HUES48 (cell line): Measurements from ENCODE around the gene TMEM18.

Experiments
- H3K27ac ChIP-seq: one replicate; pipeline ENCODE4 v1.7.0; 2013; ENCODE audit warnings: low read depth, low read length, inconsistent platforms
- H3K27me3 ChIP-seq: 2 replicates; pipeline ENCODE4 v1.6.1; 2013; ENCODE audit warnings: mild to moderate bottlenecking, low read length; ENCODE audit not compliant: control insufficient read depth, insufficient read depth
- H3K36me3 ChIP-seq: 2 replicates; pipeline ENCODE4 v1.6.1; 2013; ENCODE audit warnings: low read length; ENCODE audit not compliant: control insufficient read depth, insufficient read depth
- H3K4me1 ChIP-seq: 2 replicates; pipeline ENCODE4 v1.6.1; 2013; ENCODE audit warnings: mild to moderate bottlenecking, low read length; ENCODE audit not compliant: control insufficient read depth, insufficient read depth
- H3K4me3 ChIP-seq: 2 replicates; pipeline ENCODE4 v1.5.1; 2013; ENCODE audit warnings: mild to moderate bottlenecking, low read depth, low read length
- H3K9ac ChIP-seq: 2 replicates; pipeline ENCODE4 v1.6.1; 2013; ENCODE audit warnings: mild to moderate bottlenecking, low read depth, low read length, moderate library complexity
- H3K9me3 ChIP-seq: 2 replicates; pipeline ENCODE4 v1.6.1; 2013; ENCODE audit warnings: low read length; ENCODE audit not compliant: control insufficient read depth, insufficient read depth

Gene TMEM18

DNA sequence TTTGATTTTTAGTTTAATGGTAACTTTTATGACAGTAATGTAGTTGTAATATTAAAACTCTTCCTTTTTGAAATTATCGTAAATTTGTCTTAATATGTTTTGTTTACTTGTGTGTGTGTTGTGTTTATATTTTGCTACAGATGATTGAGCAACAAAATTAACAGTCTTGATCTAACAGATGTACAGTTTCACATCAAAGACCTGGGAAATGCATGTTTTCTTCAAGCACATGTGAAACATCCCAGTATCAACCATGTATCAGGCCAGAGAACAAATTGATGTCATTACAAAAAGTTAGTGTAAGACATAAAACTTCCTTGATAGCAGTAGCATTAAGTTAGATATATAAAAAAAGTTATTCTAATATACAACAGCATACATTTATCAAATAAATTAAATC is 45.5 kb downstream of the TMEM18 start:
- Histone ChIP-seq H3K36me3 (no peaks in the 10 kb centered on the region), H3K4me3 (no peak overlapping the region), H3K27me3 (peaks cover 8% of the 10 kb centered on the region), H3K4me1 (peaks cover 6% of the 10 kb centered on the region; the same call in 1 of the 2 replicates), H3K27ac (no peak overlapping the region), H3K9ac (no peak overlapping the region), H3K9me3 (no peaks in the 10 kb centered on the region)

DNA sequence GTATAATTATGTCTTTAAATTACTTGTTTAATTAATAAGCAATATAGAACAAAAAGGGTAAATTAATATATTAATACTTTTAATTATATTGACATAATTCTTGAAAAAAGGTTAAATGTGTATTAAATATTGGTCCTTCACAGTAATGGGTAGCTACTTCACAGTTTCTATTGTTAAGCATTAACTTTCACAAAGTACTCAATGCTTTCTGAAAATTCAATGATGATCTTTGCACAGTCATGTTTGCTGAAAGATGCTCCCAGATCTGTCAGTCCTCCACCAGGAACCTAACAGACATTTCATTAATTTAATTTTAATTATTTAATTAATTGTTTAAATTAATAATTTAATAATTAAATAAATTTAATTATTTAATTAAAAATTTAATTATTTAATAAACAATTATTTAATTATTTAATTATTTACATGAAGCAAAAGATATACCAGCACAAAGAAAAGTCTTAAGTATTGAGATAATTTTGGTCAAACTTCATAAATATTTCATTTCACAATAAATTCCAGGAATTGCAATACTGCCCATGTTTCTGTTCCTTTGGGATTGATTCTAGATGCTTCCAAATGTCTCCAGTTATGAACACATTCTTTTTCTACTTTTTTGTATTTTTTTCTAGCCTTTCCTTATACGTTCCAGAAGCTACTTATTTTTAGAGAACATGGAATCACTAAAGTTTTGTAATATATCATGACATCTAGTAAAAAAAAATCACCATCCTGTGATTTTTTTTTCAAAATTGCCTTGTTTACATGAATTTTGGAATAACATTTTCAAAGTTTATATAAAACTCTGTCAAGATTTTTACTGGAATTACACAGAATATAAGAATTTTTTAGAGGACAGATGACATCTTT is 46.5 kb downstream of the TMEM18 start:
- H3K9ac ChIP-seq: no peak overlapping the region
- peaks cover 6% of the 10 kb centered on the region; the same call in 1 of the 2 replicates for H3K4me1 ChIP-seq
- H3K4me3 ChIP-seq: no peak overlapping the region

DNA sequence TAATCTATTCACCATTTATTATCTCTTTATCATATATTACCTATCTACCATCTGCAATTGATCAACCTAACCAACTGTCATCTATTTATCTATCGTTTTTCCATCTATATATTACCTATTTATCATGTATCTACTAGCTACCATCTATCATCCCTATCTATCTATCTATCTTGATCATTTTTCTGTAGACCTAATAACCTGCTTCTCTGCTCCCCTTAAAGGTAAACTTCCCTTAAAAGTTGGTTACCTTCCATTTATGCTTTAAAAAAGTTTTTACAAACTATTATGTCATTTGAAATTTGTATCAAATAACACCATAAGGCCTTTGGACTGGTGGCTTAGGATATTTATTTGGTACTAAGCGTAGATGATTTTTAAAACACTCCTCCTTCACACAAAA is 47.2 kb downstream of the TMEM18 start:
- no peak overlapping the region for H3K4me3 ChIP-seq
- no peaks in the 10 kb centered on the region for H3K9me3 ChIP-seq
- H3K27ac ChIP-seq: no peak overlapping the region
- no peaks in the 10 kb centered on the region; the same call in 1 of the 2 replicates for H3K27me3 ChIP-seq
- H3K36me3 ChIP-seq: no peaks in the 10 kb centered on the region
- peaks cover 6% of the 10 kb centered on the region; the same call in 1 of the 2 replicates for H3K4me1 ChIP-seq
- no peak overlapping the region for H3K9ac ChIP-seq

More for the DNA sequence above, 46.5 kb downstream of the TMEM18 start:
- no peak overlapping the region for H3K27ac ChIP-seq
- no peaks in the 10 kb centered on the region; the same call in 1 of the 2 replicates for H3K27me3 ChIP-seq
- no peaks in the 10 kb centered on the region for H3K36me3 ChIP-seq
- H3K9me3 ChIP-seq: no peaks in the 10 kb centered on the region

DNA sequence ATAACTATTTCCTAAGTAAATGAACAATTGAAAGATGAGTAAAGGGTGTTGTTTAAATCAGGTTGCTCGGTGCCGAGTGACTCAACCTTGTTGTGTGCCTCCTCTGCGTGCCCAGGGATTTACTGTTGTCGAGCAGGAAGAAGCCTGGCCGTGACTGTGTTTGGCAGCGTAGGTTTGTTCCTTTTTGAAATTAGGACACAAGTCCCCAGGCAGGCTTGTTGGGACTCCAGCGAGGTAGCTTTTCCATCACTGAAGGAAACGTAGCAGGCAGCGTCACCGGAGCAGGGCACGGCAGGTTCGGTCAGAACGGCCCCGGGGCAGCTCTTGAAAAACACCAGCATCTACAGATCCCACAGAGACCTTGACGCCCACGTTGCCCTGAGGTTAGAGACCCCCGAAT is 48.6 kb downstream of the TMEM18 start:
- Histone ChIP-seq H3K9me3 (no peaks in the 10 kb centered on the region), H3K4me1 (peaks cover 6% of the 10 kb centered on the region; the same call in 1 of the 2 replicates), H3K4me3 (no peak overlapping the region), H3K27ac (no peak overlapping the region), H3K36me3 (no peaks in the 10 kb centered on the region), H3K27me3 (no peaks in the 10 kb centered on the region), H3K9ac (no peak overlapping the region)

DNA sequence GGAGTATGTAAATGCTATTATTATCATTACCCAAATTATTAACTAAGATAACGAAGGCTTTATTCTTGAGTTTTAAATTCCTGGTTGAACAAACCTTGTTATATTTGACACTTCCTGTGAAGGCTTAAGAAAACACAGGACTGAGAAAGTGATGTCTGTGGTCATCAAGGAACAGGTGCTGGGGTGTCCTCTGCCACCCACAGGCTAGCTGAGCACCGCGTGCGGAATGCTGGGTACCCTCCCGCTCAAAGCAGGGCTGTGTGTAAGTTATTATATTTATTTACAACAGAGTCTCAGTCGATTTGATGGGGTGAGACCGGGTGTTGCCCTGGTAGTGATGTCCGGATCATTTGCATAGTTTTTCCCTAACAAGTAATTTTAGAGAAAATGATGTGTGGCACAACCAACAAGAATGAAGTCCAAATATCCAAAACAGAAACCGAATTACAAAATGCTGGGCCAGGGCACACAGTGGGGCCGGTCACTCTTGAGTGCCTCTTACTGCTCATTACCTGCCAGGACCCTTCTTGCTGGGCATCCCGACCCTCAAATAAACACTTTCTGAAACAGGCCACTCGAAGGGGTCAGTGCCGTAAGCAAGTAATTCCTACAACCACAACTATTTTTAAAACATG is 49.2 kb downstream of the TMEM18 start:
- no peak overlapping the region for H3K27ac ChIP-seq
- no peak overlapping the region for H3K9ac ChIP-seq
- H3K9me3 ChIP-seq: no peaks in the 10 kb centered on the region
- no peaks in the 10 kb centered on the region for H3K36me3 ChIP-seq
- peaks cover 6% of the 10 kb centered on the region; the same call in 1 of the 2 replicates for H3K4me1 ChIP-seq
- H3K27me3 ChIP-seq: no peaks in the 10 kb centered on the region
- H3K4me3 ChIP-seq: no peak overlapping the region

DNA sequence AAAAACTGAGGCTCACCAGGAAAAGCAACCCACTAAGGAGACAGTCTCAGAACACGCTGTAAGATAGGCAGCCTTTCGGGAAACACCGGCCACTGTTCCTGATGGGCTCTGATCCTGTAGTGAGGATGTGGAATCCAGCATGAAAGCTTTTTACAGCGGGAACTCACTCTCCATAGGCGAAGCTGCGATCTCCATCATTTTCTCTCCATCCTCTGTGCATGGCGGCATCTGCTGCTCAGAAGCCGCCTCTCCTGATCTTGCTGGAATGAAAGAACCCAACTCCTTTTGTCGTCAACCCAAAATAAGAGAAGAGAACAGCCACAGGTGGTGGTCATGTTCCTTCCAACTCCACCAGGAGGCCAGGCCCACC is 49.9 kb downstream of the TMEM18 start:
- no peaks in the 10 kb centered on the region for H3K36me3 ChIP-seq
- no peaks in the 10 kb centered on the region for H3K27me3 ChIP-seq
- H3K9me3 ChIP-seq: no peaks in the 10 kb centered on the region

DNA sequence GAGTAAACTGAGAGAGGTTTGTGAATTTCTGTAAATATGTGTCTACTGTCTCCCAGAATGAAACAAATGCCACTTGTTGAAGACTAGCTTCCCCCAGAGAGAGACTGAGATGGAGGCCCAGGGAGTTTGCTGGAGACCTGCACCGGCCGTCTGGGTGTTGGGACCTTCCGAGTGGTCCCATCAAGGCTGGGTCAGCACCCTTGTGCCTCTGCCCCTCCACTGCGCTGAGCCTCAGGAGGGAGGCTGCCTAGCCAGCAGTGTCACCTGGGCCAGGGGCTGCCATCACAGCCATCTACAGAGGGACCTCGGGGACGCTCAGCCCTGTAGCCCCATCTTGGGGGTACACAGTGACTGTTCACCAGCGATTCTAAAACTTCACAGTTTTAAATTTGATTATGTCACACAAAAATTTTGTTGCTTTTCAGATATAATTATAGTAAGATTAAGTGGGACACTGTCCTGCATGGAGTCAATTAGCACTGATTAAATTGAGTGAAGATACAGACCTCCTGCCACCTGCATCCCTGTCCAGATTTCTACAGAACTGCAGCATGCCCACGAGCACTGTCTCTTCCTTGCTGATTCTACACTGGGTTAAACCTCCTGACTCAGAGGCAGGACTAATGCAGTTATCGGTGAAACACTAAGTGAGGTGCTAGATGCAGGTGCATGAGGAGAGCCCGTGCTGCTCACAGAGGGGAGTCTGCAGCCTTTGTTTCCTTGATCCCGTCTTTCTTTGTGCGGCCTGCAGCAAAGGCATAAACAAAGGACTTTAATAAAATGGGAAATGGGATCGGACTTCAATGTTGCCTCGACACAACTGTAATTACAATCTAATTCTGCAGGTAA is 50.5 kb downstream of the TMEM18 start:
- H3K9me3 ChIP-seq: no peaks in the 10 kb centered on the region
- no peaks in the 10 kb centered on the region for H3K36me3 ChIP-seq
- no peak overlapping the region for H3K9ac ChIP-seq

More for the DNA sequence above, 49.9 kb downstream of the TMEM18 start:
- Histone ChIP-seq H3K4me3 (no peak overlapping the region), H3K9ac (no peak overlapping the region), H3K27ac (no peak overlapping the region), H3K4me1 (peaks cover 6% of the 10 kb centered on the region; the same call in 1 of the 2 replicates)

DNA sequence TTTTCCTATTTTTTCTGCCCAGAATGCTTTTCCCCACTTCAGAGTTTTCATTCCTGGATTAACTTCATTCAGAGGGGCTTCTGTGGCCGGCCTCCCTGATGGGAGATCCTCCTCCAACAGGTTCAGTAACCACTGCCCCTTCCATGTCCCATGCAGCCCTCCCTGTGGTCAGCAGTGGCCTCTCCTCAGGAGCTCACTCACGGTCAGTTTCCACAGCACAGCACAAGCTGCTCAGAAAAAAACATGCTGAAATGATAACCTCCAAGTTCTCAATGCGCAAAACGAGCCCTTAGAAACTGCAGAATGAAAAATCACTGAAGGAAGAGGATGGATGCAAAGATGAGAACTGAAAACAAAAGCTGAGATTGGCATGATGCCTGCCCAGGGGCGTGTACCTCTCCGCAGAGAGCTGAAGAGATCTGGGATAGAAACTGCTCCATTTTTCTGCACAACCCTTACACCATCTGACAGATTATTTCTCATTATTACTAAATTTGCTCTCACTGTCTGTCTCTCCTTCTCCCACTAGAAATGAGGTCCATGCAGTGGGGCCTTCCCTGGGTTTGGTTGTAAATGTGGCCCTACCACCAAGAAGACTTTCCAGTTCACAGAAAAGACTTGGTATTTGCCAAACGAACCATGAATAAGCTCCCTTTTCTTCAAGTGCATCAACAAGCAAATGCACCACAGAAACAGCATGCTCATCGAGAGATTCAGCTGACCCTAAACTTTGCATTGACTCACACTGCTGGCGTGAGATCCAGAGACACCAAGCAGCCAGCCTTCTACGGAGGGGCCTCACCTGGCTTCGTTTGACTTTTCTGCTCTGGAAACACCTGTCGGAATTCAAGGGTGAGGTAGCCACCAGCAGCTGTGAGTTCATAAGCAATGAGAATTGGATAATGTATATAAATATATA is 51.5 kb downstream of the TMEM18 start:
- H3K9ac ChIP-seq: no peak overlapping the region
- H3K27me3 ChIP-seq: no peaks in the 10 kb centered on the region
- H3K4me1 ChIP-seq: peaks cover 6% of the 10 kb centered on the region; the same call in 1 of the 2 replicates
- no peak overlapping the region for H3K4me3 ChIP-seq
- H3K9me3 ChIP-seq: no peaks in the 10 kb centered on the region
- no peak overlapping the region for H3K27ac ChIP-seq
- no peaks in the 10 kb centered on the region for H3K36me3 ChIP-seq

More for the DNA sequence above, 50.5 kb downstream of the TMEM18 start:
- Histone ChIP-seq H3K4me3 (no peak overlapping the region), H3K27ac (no peak overlapping the region), H3K4me1 (peaks cover 6% of the 10 kb centered on the region; the same call in 1 of the 2 replicates), H3K27me3 (no peaks in the 10 kb centered on the region)

DNA sequence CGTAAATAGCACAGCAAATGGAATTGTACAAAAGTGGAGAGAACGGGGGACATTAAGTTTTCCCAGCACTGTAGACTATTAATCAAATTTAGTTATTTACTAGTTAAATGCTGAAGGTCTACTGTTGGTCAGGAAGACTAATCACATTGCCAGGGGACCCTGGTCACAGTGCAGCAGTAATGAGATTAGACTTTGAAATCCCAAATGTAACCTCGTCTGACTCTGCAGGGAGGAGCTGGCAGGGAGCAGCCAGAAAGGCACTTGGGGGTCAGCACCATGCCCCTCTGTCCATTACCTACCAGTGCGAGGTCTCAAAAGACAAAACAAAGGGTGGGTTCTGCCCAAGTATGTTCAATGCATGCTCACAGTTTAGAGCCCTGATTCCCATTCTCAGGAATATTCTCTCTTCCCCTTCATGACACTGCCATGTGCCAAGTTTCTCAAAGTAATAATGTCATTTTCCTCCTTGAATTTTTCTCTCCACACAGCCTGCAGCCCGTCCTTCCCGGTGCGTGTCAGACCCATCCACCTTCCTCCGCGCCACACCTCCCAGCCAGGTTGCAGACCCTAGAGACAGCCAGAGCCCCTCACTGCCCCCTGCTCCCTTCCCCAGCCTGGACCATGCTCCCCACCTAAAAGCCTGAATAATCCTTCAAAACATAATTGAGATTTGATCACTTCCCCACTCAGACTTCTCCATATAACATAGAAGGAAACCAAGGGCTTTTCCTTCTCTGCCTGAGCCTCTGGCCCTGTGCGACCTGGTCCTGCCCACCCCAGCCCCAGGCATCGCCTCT is 52.5 kb downstream of the TMEM18 start:
- H3K4me3 ChIP-seq: no peak overlapping the region
- no peaks in the 10 kb centered on the region for H3K27me3 ChIP-seq
- peaks cover 6% of the 10 kb centered on the region; the same call in 1 of the 2 replicates for H3K4me1 ChIP-seq
- H3K36me3 ChIP-seq: no peaks in the 10 kb centered on the region
- H3K27ac ChIP-seq: no peak overlapping the region
- no peak overlapping the region for H3K9ac ChIP-seq
- no peaks in the 10 kb centered on the region for H3K9me3 ChIP-seq
